Measurements from ENCODE around the gene MMP1. TPM values are rescaled to one million over a fixed set of nuclear protein-coding genes. Genes with fewer than 3 reads are reported as not detected.
"Not testable (repeated sequence)": the region's sequence is repeated elsewhere in the genome, so short reads cannot be mapped to it uniquely, and the experiment has no call there.

MMP1 gene
- total RNA-seq, 1 donor from 2014 or later, result not detected

- DNase-seq, result no peak
- ATAC-seq (ENCODE audit: poor library complexity), result no peak
Measured at GRCh38 chr11:102771351-102771750, 26.6 kb downstream of the MMP1 start.

DNA sequence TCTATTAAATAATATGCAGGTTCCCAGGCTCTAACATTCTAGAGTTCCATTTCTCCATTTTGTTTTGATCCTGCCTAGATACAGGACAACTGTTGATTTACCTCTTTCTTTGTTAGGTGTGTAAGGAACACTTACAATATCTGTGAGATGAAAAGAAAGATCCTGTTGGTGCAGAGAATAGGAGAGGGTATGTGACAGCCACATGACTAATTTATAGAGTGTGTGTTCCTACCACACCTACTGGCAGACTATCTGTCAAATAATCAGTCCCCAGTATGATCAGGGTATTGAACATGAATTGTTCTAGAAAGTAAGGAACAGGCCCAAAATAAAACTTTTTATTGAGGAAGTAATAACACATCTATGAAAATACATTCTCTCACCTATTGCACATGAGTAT lies 27.8 kb downstream of the MMP1 start:
- intact Hi-C loops (cut with DNase I), result no loop called here
- DNase-seq, result no peak
- no peak for ATAC-seq (ENCODE audit: poor library complexity)

More at GRCh38 chr11:102771351-102771750, 26.6 kb downstream of the MMP1 start:
- intact Hi-C loops (cut with DNase I), result no loop called here

GRCh38 chr11:102767800-102768199 lies 30.2 kb downstream of the MMP1 start:
- ATAC-seq (ENCODE audit: poor library complexity), result no peak
- no peak for DNase-seq
- intact Hi-C loops (cut with DNase I), result no loop called here

- intact Hi-C loops (cut with DNase I), result no loop called here
- DNase-seq, result no peak
- no peak for ATAC-seq (ENCODE audit: poor library complexity)
Measured at GRCh38 chr11:102763440-102763839, 34.5 kb downstream of the MMP1 start.

DNA sequence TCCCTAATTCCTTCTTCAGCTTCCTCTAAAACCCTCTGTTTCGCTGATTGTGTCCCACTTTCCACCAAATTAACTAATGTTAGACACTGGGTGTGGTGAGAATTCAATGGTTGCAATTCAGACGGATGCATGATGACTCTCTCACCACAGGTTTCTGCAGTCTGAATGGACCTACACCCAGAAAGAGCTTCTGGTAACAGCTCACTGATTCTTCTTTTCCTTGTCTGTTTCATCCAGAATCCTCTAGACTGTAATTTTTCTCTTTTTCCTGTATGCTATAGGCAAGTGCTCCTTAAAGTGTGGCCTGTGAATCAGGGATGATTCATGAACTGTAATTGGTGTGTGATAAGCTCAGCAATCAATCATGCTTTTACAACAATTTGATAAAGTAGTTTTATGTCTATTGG lies 35.6 kb downstream of the MMP1 start:
- ATAC-seq (ENCODE audit: poor library complexity) (no peak), DNase-seq (no peak)
- intact Hi-C loops (cut with DNase I), result no loop called here

- DNase-seq (no peak), ATAC-seq (ENCODE audit: poor library complexity) (no peak)
- intact Hi-C loops (cut with DNase I), result no loop called here
Measured at GRCh38 chr11:102761646-102762238, 36.2 kb downstream of the MMP1 start.

- DNase-seq (no peak), ATAC-seq (ENCODE audit: poor library complexity) (peak; percentile 64)
- intact Hi-C loops (cut with DNase I), result no loop called here
Measured at GRCh38 chr11:102760344-102761035, 37.5 kb downstream of the MMP1 start.

DNA sequence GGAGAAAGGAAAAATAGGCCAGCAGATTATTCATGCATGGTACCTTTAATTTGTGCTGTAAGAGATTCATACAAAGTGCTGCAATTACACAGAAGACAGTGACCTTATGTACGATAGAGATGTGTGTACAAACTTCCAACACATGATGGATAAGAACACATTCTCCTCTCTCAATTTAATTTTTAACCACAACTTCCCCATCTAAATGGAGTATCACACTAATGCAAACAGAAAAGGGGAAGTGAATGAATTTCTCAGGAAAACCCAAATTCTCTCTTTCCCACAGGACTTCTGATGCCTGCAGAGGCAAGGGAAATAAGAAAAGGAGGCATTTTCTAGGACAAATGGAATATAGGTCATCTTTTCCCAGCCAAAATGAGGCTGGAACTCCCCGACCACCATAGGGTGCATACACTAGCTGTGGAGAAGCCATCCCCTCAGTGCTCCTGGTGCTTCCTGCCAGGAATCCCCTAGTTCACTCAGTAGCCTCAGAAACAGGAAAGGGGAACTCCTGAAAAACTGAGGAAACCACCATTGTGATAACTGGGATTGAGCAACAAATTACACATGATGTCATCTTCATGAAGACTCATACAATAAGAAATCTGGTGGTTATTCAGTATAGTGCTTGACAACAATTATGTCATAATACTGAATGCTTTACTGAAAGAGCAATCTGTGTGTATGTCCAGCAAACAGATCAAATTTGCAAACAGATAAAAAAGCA lies 40.0 kb downstream of the MMP1 start:
- ATAC-seq (ENCODE audit: poor library complexity), result no peak
- intact Hi-C loops (cut with DNase I), result no loop called here
- DNase-seq, result no peak

GRCh38 chr11:102753267-102753666 lies 44.7 kb downstream of the MMP1 start:
- intact Hi-C loops (cut with DNase I), result no loop called here
- ATAC-seq (ENCODE audit: poor library complexity) (no peak), DNase-seq (no peak)

DNA sequence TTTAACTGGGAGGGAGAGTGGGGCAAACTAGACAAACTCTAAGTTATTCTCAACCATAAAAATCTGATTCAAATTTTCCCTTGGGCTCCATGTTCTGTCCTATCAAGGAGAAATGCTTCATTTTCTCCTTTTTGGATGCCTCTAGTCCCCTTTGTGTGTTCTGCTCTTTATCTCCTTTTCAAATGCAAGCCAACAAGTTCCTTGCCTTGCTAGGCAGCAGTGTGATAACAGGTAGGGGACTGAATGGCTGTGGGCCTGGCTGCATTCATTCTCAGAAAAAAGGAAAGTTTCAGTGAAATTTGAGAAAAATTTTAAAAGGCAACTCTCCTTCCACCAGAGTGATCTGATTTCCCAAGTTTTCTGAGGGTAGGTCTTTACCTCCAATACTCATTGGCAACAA lies 46.3 kb downstream of the MMP1 start:
- intact Hi-C loops (cut with DNase I), result no loop called here
- ATAC-seq (ENCODE audit: poor library complexity) (no peak), DNase-seq (no peak)

DNA sequence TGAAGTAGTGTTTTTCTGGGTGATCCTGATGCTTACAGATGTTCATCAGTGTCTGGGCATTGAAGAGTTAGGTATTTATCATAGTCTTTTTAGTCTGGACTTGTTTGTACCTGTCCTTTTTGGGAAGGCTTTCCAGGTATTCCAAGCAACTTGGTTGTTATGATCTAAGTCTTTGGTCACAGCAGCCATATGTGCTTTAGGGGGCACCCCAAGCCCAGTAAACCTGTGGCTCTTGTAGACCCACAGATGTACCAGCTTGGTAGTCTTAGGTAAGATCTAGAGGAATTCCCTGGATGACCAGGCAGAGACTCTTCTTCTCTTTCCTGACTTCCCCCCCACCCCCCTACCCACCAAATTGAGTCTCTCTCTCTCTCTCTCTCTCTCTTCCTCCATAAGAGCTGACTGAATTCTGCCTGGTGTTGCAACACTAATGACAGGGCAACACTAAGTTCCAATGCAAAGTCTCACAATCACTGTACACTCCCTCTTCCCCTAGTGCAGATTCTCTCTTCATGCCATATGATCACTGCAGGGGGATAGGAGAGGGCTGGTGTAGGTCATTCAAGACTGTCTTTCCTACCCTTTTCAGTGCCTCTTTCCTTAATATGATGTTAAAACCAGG lies 48.7 kb downstream of the MMP1 start:
- DNase-seq, result no peak
- intact Hi-C loops (cut with DNase I), result no loop called here
- no peak for ATAC-seq (ENCODE audit: poor library complexity)

GRCh38 chr11:102746746-102747578 lies 51.0 kb downstream of the MMP1 start:
- intact Hi-C loops (cut with DNase I); ATAC-seq (ENCODE audit: poor library complexity); DNase-seq: not testable (repeated sequence)

Other genes starting within 250 kb of the MMP1 start
- not detected for gene MMP20, start 172.8 kb downstream of the MMP1 start, total RNA-seq
- not detected for gene MMP27, start 92.4 kb downstream of the MMP1 start, total RNA-seq
- gene MMP8, start 73.2 kb downstream of the MMP1 start, total RNA-seq, result not detected
- gene MMP10, start 17.5 kb downstream of the MMP1 start, total RNA-seq, result not detected
- not detected for gene MMP3, start 45.4 kb upstream of the MMP1 start, total RNA-seq
- not detected for gene MMP12, start 76.8 kb upstream of the MMP1 start, total RNA-seq
- gene MMP13, start 157.6 kb upstream of the MMP1 start, total RNA-seq, result not detected